Cardiac fibroblast (primary cell): ENCODE results near the gene FAM222B.
A peak's percentile ranks its signal among the peaks of the same experiment; 100 is the strongest.

Experiments used
- DNase-seq, 2 donors: peaks; one replicate each; pipeline versions ENCODE4 v3.0.0 to v3.0.0-alpha.2; 2010; ENCODE audit warnings: low read depth in 2 of 2
- H3K4me3 ChIP-seq, 2 donors: replicated peaks in 1 of 2; 1 replicate in 1 of 2; 2 replicates in 1 of 2; pipeline ENCODE4 v1.5.1; 2011; ENCODE audit warnings: low read depth in 2 of 2, low read length in 2 of 2, mild to moderate bottlenecking in 2 of 2, moderate library complexity in 1 of 2
- CTCF ChIP-seq: IDR thresholded peaks from one replicate; pipeline ENCODE4 v1.5.1; 2011; ENCODE audit warnings: low read depth, mild to moderate bottlenecking, low read length, inconsistent platforms

Gene FAM222B

GRCh38 chr17:28842282-28843012 is at the start of gene FAM222B:
Gene FAM222B, minus strand, starts transcription at chr17:28842790. Its CDS starts 76,123 bp downstream, at chr17:28766667.
- DNase-seq, result peak; percentile 83 to 86
- no peak for TF ChIP-seq CTCF
- H3K4me3 ChIP-seq, result peak within 1 kb of the TSS; percentile 67 to 94

GRCh38 chr17:28892024-28892423 is 49.4 kb upstream of the FAM222B start:
- H3K4me3 ChIP-seq, result no peak overlapping the region
- no peak for TF ChIP-seq CTCF
- DNase-seq, result no peak

GRCh38 chr17:28891201-28891600 is 48.6 kb upstream of the FAM222B start:
- no peak for TF ChIP-seq CTCF
- H3K4me3 ChIP-seq, result no peak overlapping the region
- DNase-seq, result no peak

GRCh38 chr17:28889996-28890395 is 47.4 kb upstream of the FAM222B start:
- no peak for DNase-seq
- no peak overlapping the region for H3K4me3 ChIP-seq
- no peak for TF ChIP-seq CTCF

- no peak overlapping the region for H3K4me3 ChIP-seq
- no peak for TF ChIP-seq CTCF
- DNase-seq, result no peak
Observed at GRCh38 chr17:28888832-28889231, 46.2 kb upstream of the FAM222B start.

GRCh38 chr17:28887871-28888471 is 45.4 kb upstream of the FAM222B start:
- no peak for TF ChIP-seq CTCF
- H3K4me3 ChIP-seq, result no peak overlapping the region
- no peak for DNase-seq

GRCh38 chr17:28885951-28886350 is 43.4 kb upstream of the FAM222B start:
- TF ChIP-seq CTCF, result no peak
- no peak for DNase-seq
- no peak overlapping the region for H3K4me3 ChIP-seq
